Measurements from ENCODE around the gene CGGBP1. TPM values are rescaled to one million over a fixed set of nuclear protein-coding genes. Genes with fewer than 3 reads are reported as not detected.
A peak's percentile ranks its signal among the peaks of the same experiment; 100 is the strongest.

CGGBP1 gene
- total RNA-seq, 4 donors from 2014 or later: 34.1 to 59.5 (median 42.6) TPM

DNA sequence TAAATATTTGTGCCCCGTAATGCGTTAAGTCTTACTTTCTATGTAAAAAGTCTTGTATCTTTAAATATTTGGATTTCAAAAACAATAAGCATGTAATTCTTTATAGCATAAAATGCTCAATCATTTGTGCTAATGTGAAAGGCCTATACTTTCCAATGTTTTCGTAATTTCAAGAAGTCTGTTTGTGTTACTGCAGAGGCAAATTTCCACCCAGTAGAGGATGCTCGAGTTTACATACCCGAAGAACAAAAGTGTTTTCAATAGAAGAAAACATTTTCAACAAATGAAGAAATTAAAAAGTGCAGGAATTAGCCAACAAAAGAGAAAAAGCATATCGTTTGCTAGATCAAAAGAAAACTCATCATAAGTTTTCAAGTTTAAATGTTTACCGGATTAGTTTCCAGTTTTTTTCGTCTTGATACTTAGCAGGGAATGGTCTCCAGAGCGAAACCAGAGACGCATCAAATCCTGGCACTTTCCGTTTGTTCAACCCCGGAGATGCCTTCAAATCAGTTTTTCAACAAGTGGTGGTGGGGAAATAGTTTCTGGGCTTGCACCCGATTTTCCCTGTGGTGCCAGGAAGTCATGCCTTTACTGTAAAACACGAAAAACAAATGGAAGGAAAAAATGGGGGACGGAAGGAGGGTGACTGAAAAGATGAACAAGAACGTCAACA is 1.0 kb downstream of the CGGBP1 start:
- Histone ChIP-seq H3K4me1 (peaks cover 40% of the 10 kb centered on the region), H3K36me3 (peaks cover 17% of the 10 kb centered on the region), H3K4me3 (peak overlapping the region; percentile 87), H3K27ac (peak overlapping the region; percentile 92), H3K9me3 (no peaks in the 10 kb centered on the region), H3K27me3 (no peaks in the 10 kb centered on the region)
- DNase-seq (ENCODE audit: low spot score in 2 of 2): no peak
- no peak for TF ChIP-seq EP300 (IDR thresholded peaks at IDR 0.05)
- TF ChIP-seq POLR2A (IDR thresholded peaks at IDR 0.05): no peak
- TF ChIP-seq, protein P1, sequence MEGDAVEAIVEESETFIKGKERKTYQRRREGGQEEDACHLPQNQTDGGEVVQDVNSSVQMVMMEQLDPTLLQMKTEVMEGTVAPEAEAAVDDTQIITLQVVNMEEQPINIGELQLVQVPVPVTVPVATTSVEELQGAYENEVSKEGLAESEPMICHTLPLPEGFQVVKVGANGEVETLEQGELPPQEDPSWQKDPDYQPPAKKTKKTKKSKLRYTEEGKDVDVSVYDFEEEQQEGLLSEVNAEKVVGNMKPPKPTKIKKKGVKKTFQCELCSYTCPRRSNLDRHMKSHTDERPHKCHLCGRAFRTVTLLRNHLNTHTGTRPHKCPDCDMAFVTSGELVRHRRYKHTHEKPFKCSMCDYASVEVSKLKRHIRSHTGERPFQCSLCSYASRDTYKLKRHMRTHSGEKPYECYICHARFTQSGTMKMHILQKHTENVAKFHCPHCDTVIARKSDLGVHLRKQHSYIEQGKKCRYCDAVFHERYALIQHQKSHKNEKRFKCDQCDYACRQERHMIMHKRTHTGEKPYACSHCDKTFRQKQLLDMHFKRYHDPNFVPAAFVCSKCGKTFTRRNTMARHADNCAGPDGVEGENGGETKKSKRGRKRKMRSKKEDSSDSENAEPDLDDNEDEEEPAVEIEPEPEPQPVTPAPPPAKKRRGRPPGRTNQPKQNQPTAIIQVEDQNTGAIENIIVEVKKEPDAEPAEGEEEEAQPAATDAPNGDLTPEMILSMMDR (IDR thresholded peaks at IDR 0.05): no peak
- TF ChIP-seq POLR2AphosphoS5 (IDR thresholded peaks at IDR 0.05): no peak
- WGBS: 9% methylated on average over 16 of the region's 16 CpGs

DNA sequence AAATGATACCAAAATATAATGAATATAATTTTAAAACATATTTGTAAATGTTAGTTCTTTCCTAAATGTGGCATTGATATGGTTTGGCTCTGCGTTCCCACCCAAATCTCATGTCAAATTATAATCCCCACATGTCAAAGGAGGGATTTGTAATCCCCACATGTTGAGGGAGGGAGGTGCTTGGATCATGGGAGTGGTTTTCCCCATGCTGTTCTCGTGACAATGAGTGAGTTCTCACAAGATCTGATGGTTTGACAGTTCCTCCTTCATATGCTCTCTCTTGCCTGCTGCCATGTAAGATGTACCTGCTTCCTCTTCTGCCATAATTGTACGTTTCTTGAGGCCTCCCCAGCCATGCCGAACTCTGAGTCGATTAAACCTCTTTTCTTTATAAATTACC is 12.0 kb downstream of the CGGBP1 start:
- DNase-seq (ENCODE audit: low spot score in 2 of 2): no peak
- TF ChIP-seq, protein P1 (IDR thresholded peaks at IDR 0.05): no peak
- TF ChIP-seq POLR2A (IDR thresholded peaks at IDR 0.05) (no peak), POLR2AphosphoS5 (IDR thresholded peaks at IDR 0.05) (no peak), EP300 (IDR thresholded peaks at IDR 0.05) (no peak)

GRCh38 chr3:88044411-88044810 is 14.4 kb downstream of the CGGBP1 start:
- H3K9me3 ChIP-seq: no peaks in the 10 kb centered on the region
- DNase-seq (ENCODE audit: low spot score in 2 of 2): no peak
- 45% methylated on average over 1 of the region's 1 CpG for WGBS
- no peak for TF ChIP-seq POLR2AphosphoS5 (IDR thresholded peaks at IDR 0.05)
- TF ChIP-seq POLR2A (IDR thresholded peaks at IDR 0.05): no peak
- TF ChIP-seq, protein P1 (IDR thresholded peaks at IDR 0.05): no peak
- TF ChIP-seq EP300 (IDR thresholded peaks at IDR 0.05): no peak
- H3K27ac ChIP-seq: no peak overlapping the region
- H3K27me3 ChIP-seq: no peaks in the 10 kb centered on the region
- H3K4me3 ChIP-seq: no peak overlapping the region
- H3K36me3 ChIP-seq: no peaks in the 10 kb centered on the region
- no peaks in the 10 kb centered on the region for H3K4me1 ChIP-seq

More for the DNA sequence above, 12.0 kb downstream of the CGGBP1 start:
- Histone ChIP-seq H3K27me3 (no peaks in the 10 kb centered on the region), H3K4me1 (no peaks in the 10 kb centered on the region), H3K9me3 (no peaks in the 10 kb centered on the region), H3K4me3 (no peak overlapping the region), H3K36me3 (no peaks in the 10 kb centered on the region), H3K27ac (no peak overlapping the region)
- WGBS: 71% methylated on average over 5 of the region's 5 CpGs

DNA sequence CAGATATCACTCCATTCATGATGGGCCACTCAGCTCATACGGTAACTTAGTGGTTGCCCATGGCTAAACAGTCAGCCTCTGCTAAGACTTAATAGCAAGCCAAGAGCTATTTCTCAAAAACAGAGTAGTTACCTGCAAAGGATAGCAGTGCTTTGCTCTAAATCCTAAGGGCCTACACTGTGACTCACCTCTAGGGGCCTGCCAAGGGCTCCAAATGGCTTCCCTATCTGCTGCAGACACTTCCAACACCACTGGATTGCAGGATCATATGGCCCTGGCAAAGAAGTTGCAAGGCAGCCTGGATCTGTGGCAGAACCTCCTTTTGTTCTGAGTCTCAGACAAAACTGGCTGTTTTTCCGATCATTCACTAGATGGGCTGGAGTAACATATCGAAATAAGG is 17.8 kb downstream of the CGGBP1 start:
- Histone ChIP-seq H3K9me3 (no peaks in the 10 kb centered on the region), H3K4me1 (no peaks in the 10 kb centered on the region), H3K27ac (no peak overlapping the region), H3K4me3 (no peak overlapping the region), H3K36me3 (no peaks in the 10 kb centered on the region), H3K27me3 (no peaks in the 10 kb centered on the region)
- TF ChIP-seq, protein P1 (IDR thresholded peaks at IDR 0.05): no peak
- TF ChIP-seq POLR2A (IDR thresholded peaks at IDR 0.05) (no peak), EP300 (IDR thresholded peaks at IDR 0.05) (no peak), POLR2AphosphoS5 (IDR thresholded peaks at IDR 0.05) (no peak)
- DNase-seq (ENCODE audit: low spot score in 2 of 2): no peak
- 95% methylated on average over 3 of the region's 3 CpGs for WGBS

- 92% methylated on average over 4 of the region's 4 CpGs for WGBS
- TF ChIP-seq EP300 (IDR thresholded peaks at IDR 0.05): no peak
- no peak for TF ChIP-seq POLR2AphosphoS5 (IDR thresholded peaks at IDR 0.05)
- TF ChIP-seq, protein P1 (IDR thresholded peaks at IDR 0.05): no peak
- TF ChIP-seq POLR2A (IDR thresholded peaks at IDR 0.05): no peak
- no peak for DNase-seq (ENCODE audit: low spot score in 2 of 2)
- Histone ChIP-seq H3K4me1 (no peaks in the 10 kb centered on the region), H3K27me3 (no peaks in the 10 kb centered on the region), H3K36me3 (no peaks in the 10 kb centered on the region), H3K4me3 (no peak overlapping the region), H3K9me3 (no peaks in the 10 kb centered on the region), H3K27ac (no peak overlapping the region)
Measured at GRCh38 chr3:88040529-88040928, 18.3 kb downstream of the CGGBP1 start.
